Measurements from ENCODE around the gene SHISA6. TPM values are rescaled to one million over a fixed set of nuclear protein-coding genes. Genes with fewer than 3 reads are reported as not detected.

The SHISA6 gene
- total and polyA plus RNA-seq, 7 donors: 0.22 to 1.8 (median 0.40) TPM

GRCh38 chr17:11292491-11292890 is 51.5 kb downstream of the SHISA6 start:
- no peaks in the 10 kb centered on the region for H3K4me1 ChIP-seq
- no peak overlapping the region for H3K27ac ChIP-seq
- WGBS, 3 donors: 90 to 93% (median 92%) methylated on average over 8 of the region's 8 CpGs
- H3K4me3 ChIP-seq: no peak overlapping the region
- H3K36me3 ChIP-seq (ENCODE audit: insufficient read depth in 1 of 2, low read depth in 1 of 2): no peaks in the 10 kb centered on the region
- intact Hi-C loops (cut with DNase I): no loop called here
- no peaks in the 10 kb centered on the region for H3K9me3 ChIP-seq
- no peak for DNase-seq
- no peaks in the 10 kb centered on the region for H3K27me3 ChIP-seq (ENCODE audit: insufficient read depth in 3 of 3, low read length in 2 of 3)
- TF ChIP-seq CTCF (IDR thresholded peaks at IDR 0.05): no peak
- ATAC-seq: no peak

GRCh38 chr17:11293480-11293879 is 52.5 kb downstream of the SHISA6 start:
- Histone ChIP-seq H3K4me1 (no peaks in the 10 kb centered on the region), H3K9me3 (no peaks in the 10 kb centered on the region), H3K4me3 (no peak overlapping the region), H3K27me3 (ENCODE audit: insufficient read depth in 3 of 3, low read length in 2 of 3) (no peaks in the 10 kb centered on the region), H3K27ac (no peak overlapping the region), H3K36me3 (ENCODE audit: insufficient read depth in 1 of 2, low read depth in 1 of 2) (no peaks in the 10 kb centered on the region)
- ATAC-seq (no peak), DNase-seq (no peak)
- TF ChIP-seq CTCF (IDR thresholded peaks at IDR 0.05): no peak
- intact Hi-C loops (cut with DNase I): no loop called here
- 79 to 88% (median 79%) methylated on average over 8 of the region's 8 CpGs for WGBS, 3 donors

- TF ChIP-seq CTCF (IDR thresholded peaks at IDR 0.05): no peak
- DNase-seq: no peak
- Histone ChIP-seq H3K4me3 (no peak overlapping the region), H3K27me3 (ENCODE audit: insufficient read depth in 3 of 3, low read length in 2 of 3) (no peaks in the 10 kb centered on the region), H3K27ac (no peak overlapping the region), H3K9me3 (no peaks in the 10 kb centered on the region), H3K4me1 (no peaks in the 10 kb centered on the region), H3K36me3 (ENCODE audit: insufficient read depth in 1 of 2, low read depth in 1 of 2) (no peaks in the 10 kb centered on the region)
- no peak for ATAC-seq
- intact Hi-C loops (cut with DNase I): no loop called here
- 92 to 95% (median 93%) methylated on average over 10 of the region's 10 CpGs for WGBS, 3 donors
These were observed 53.8 kb downstream of the SHISA6 start for GRCh38 chr17:11294826-11295225.

- no peak for TF ChIP-seq CTCF (IDR thresholded peaks at IDR 0.05)
- intact Hi-C loops (cut with DNase I): no loop called here
- Histone ChIP-seq H3K36me3 (ENCODE audit: insufficient read depth in 1 of 2, low read depth in 1 of 2) (no peaks in the 10 kb centered on the region), H3K4me3 (no peak overlapping the region), H3K27me3 (ENCODE audit: insufficient read depth in 3 of 3, low read length in 2 of 3) (no peaks in the 10 kb centered on the region), H3K9me3 (no peaks in the 10 kb centered on the region), H3K4me1 (no peaks in the 10 kb centered on the region), H3K27ac (no peak overlapping the region)
- no peak for DNase-seq
- 44 to 66% (median 52%) methylated on average over 4 of the region's 4 CpGs for WGBS, 3 donors
- no peak for ATAC-seq
These were observed 56.0 kb downstream of the SHISA6 start for GRCh38 chr17:11296994-11297393.

- no peaks in the 10 kb centered on the region for H3K4me1 ChIP-seq
- no peaks in the 10 kb centered on the region for H3K9me3 ChIP-seq
- ATAC-seq (no peak), DNase-seq (no peak)
- no peaks in the 10 kb centered on the region for H3K36me3 ChIP-seq (ENCODE audit: insufficient read depth in 1 of 2, low read depth in 1 of 2)
- H3K27ac ChIP-seq: no peak overlapping the region
- no peaks in the 10 kb centered on the region for H3K27me3 ChIP-seq (ENCODE audit: insufficient read depth in 3 of 3, low read length in 2 of 3)
- WGBS, 3 donors: 22 to 43% (median 36%) methylated on average over 1 of the region's 1 CpG
- no peak overlapping the region for H3K4me3 ChIP-seq
- TF ChIP-seq CTCF (IDR thresholded peaks at IDR 0.05): no peak
- intact Hi-C loops (cut with DNase I): no loop called here
These were observed 57.4 kb downstream of the SHISA6 start for GRCh38 chr17:11298401-11298800.
